HepG2 (cell line): Measurements from ENCODE around the gene VGF. TPM values are rescaled to one million over a fixed set of nuclear protein-coding genes. Genes with fewer than 3 reads are reported as not detected.

ENCODE experiments used
- AFF4 ChIP-seq: sonication (generic); formaldehyde crosslinking; IDR thresholded peaks from 2 replicates; pipeline ENCODE4 v1.4.0; 2020; ENCODE audit warnings: missing genetic modification reagents
- CTCF ChIP-seq: sonication (generic); formaldehyde crosslinking; IDR thresholded peaks from 2 replicates; pipeline ENCODE4 v1.5.0; 2020; ENCODE audit warnings: mild to moderate bottlenecking, missing genetic modification reagents, moderate library complexity
- EZH2 ChIP-seq: conservative IDR thresholded peaks from 2 replicates; pipeline ENCODE4 v1.6.1; 2012; ENCODE audit warnings: mild to moderate bottlenecking, low read depth, low read length, moderate library complexity
- MED1 ChIP-seq: sonication (generic); formaldehyde crosslinking; IDR thresholded peaks from 2 replicates; pipeline ENCODE4 v1.4.0; 2020; ENCODE audit warnings: missing genetic modification reagents
- ZFP41 ChIP-seq: sonication (generic); formaldehyde crosslinking; IDR thresholded peaks from 2 replicates; pipeline ENCODE4 v1.4.0; 2020; ENCODE audit warnings: mild to moderate bottlenecking, missing genetic modification reagents, borderline replicate concordance
- polyA plus RNA-seq, 8 experiments: library from polyadenylated mRNA; depleted of rRNA in 3 of 8; stranded (reverse) in 7 of 8; unstranded in 1 of 8; fragments of >200 nt; fragmentation: Illumina TruSeq in 4 of 8; extraction: Trizol in 4 of 8; gene quantifications; 2 replicates each; pipeline versions ENCODE4 v1.2.1 to v1.2.3, GENCODE V29; 2011 to 2016; ENCODE audit warnings: low read depth in 4 of 8, missing spikeins in 1 of 8, mixed read lengths in 1 of 8; ENCODE audit not compliant: insufficient read depth in 1 of 8
- total RNA-seq, 5 experiments: library from RNA; depleted of rRNA; stranded (reverse); fragments of >200 nt; fragmentation: Illumina TruSeq; extraction: Trizol; gene quantifications; 2 replicates each; pipeline ENCODE4 v1.2.3, GENCODE V29; 2016; ENCODE audit warnings: low read depth in 1 of 5
- TF ChIP-seq, protein P1 (sequence below): sonication (generic); formaldehyde crosslinking; IDR thresholded peaks from 2 replicates; pipeline ENCODE4 v1.8.1; 2023; ENCODE audit warnings: missing genetic modification reagents, inconsistent platforms, borderline replicate concordance
- TF ChIP-seq, protein P2 (sequence below): IDR thresholded peaks from 2 replicates; pipeline ENCODE4 v1.6.1; 2012; ENCODE audit warnings: low read length, improper control_type of control experiment
- TF ChIP-seq, protein P3 (sequence below): sonication (generic); formaldehyde crosslinking; IDR thresholded peaks from 2 replicates; pipeline ENCODE4 v1.4.0; 2020; ENCODE audit warnings: mild to moderate bottlenecking, low read depth, missing genetic modification reagents

Gene VGF
- total and polyA plus RNA-seq, 2 of the 13 experiments (the other 11 are each of a cell fraction or from before 2014, with no cell fraction given): 0.12 to 0.46 TPM

DNA sequence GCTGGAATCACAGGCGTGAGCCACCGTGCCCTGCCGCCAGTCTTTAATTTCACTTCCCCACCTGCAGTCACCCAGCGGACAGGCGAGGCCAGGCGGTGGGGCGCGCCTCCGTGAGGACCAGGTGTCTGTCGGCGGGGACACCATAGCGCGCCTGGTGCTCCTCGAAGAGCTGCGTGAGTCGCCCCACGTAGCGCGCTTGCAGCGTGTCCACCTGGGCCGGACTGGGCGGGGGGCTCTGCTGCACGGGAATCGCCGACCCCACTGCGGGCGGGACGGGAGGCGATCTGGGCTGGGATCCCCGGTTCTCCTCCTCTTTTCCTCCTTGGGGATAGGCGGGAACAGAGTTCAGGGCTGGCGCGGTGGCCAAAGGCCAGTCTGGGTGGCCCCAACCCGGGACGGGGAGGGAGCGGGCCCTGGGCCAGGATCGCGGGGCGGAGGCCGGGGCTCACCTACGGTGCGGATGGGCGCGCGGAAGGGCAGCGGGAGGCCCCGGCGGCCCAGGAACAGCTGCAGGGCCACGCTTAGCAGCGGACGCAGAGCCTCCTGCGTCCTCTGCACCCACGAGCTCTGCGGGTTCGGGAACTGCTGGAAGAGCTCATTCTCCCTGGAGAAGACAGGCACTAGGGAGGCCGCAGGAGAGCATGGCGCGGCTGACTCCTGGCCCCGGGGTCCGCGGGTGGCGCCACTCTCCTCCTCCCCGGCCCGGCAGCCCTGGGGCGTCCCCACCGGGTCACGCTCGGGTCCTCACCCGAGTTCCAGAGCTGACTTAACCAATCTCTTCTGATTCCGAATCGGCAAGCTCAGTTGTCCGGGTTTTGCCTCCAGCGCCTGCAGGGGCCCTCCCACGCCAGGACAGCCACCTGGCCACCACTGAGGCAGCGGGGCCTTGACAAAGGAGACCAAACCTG is 36.6 kb upstream of the VGF start (continued):
- TF ChIP-seq MED1 (CRISPR knock-in tag) (no peak; the same call in 1 of the 2 replicates), ZFP41 (CRISPR knock-in tag) (no peak), CTCF (CRISPR knock-in tag) (no peak; the same call in 1 of the 2 replicates), EZH2 (no peak), AFF4 (no peak)
- TF ChIP-seq, protein P1, sequence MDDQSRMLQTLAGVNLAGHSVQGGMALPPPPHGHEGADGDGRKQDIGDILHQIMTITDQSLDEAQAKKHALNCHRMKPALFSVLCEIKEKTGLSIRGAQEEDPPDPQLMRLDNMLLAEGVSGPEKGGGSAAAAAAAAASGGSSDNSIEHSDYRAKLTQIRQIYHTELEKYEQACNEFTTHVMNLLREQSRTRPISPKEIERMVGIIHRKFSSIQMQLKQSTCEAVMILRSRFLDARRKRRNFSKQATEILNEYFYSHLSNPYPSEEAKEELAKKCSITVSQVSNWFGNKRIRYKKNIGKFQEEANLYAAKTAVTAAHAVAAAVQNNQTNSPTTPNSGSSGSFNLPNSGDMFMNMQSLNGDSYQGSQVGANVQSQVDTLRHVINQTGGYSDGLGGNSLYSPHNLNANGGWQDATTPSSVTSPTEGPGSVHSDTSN (CRISPR knock-in tag): no peak
- TF ChIP-seq, protein P2, sequence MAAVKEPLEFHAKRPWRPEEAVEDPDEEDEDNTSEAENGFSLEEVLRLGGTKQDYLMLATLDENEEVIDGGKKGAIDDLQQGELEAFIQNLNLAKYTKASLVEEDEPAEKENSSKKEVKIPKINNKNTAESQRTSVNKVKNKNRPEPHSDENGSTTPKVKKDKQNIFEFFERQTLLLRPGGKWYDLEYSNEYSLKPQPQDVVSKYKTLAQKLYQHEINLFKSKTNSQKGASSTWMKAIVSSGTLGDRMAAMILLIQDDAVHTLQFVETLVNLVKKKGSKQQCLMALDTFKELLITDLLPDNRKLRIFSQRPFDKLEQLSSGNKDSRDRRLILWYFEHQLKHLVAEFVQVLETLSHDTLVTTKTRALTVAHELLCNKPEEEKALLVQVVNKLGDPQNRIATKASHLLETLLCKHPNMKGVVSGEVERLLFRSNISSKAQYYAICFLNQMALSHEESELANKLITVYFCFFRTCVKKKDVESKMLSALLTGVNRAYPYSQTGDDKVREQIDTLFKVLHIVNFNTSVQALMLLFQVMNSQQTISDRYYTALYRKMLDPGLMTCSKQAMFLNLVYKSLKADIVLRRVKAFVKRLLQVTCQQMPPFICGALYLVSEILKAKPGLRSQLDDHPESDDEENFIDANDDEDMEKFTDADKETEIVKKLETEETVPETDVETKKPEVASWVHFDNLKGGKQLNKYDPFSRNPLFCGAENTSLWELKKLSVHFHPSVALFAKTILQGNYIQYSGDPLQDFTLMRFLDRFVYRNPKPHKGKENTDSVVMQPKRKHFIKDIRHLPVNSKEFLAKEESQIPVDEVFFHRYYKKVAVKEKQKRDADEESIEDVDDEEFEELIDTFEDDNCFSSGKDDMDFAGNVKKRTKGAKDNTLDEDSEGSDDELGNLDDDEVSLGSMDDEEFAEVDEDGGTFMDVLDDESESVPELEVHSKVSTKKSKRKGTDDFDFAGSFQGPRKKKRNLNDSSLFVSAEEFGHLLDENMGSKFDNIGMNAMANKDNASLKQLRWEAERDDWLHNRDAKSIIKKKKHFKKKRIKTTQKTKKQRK: no peak
- TF ChIP-seq, protein P3, sequence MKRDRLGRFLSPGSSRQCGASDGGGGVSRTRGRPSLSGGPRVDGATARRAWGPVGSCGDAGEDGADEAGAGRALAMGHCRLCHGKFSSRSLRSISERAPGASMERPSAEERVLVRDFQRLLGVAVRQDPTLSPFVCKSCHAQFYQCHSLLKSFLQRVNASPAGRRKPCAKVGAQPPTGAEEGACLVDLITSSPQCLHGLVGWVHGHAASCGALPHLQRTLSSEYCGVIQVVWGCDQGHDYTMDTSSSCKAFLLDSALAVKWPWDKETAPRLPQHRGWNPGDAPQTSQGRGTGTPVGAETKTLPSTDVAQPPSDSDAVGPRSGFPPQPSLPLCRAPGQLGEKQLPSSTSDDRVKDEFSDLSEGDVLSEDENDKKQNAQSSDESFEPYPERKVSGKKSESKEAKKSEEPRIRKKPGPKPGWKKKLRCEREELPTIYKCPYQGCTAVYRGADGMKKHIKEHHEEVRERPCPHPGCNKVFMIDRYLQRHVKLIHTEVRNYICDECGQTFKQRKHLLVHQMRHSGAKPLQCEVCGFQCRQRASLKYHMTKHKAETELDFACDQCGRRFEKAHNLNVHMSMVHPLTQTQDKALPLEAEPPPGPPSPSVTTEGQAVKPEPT (CRISPR knock-in tag): no peak
